ENCODE results near the gene DSE. TPM values are rescaled to one million over a fixed set of nuclear protein-coding genes. Genes with fewer than 3 reads are reported as not detected.
A peak's percentile ranks its signal among the peaks of the same experiment; 100 is the strongest.

Gene DSE
- total RNA-seq (2021; ENCODE audit: unreplicated experiment) (38.5 TPM), Bru-seq, nascent RNA (percentile 66 among the genes with signal in this experiment), BruChase-seq, experiment 1, labeled RNA remaining after a 6-hour chase (percentile 61 among the genes with signal in this experiment), BruChase-seq, experiment 2, labeled RNA remaining after a 2-hour chase (percentile 63 among the genes with signal in this experiment)
- polyA plus RNA-seq (2012): 16.8 and 17.3 TPM in 2 replicates
- long read RNA-seq, full-length matches to known transcripts: 17 of 48 reads
- long read RNA-seq, partial matches to known transcripts: 14 of 48 reads
- long read RNA-seq, other reads (novel, unspliced or antisense): 17 of 48 reads

DNA sequence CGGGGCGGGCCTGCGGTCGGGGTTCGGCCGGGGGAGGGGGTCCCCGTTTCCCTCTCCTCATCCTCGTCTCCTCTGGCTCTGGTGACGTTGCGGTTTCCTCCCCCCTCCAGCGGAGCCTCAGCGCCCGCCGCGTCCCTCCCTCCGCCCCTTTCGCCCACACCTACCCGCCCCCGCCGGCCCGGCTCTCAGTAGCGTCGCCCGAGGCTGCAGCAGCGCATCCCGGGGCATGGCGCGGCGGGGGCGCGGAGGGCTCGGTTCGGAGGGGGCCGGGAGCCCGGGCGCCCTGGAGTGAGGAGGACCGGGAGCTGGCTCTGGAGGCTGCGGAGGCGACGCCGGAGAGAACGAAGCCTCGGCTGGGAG lies at the start of gene DSE:
Gene DSE, plus strand, starts transcription at position 188 of the 360 bp plus-strand sequence. CDS start 28,304 bp downstream, outside the sequence.
- Histone ChIP-seq H3K9me3 (ENCODE audit: control insufficient read depth in 1 of 2, insufficient read depth in 1 of 2, low read depth in 1 of 2, low read length in 2 of 2) (no peaks in the 10 kb centered on the region), H3K4me3 (replicated peaks in 1 of 2; ENCODE audit: low read depth in 1 of 2, low read length in 2 of 2) (peak within 1 kb of the TSS; percentile 74 to 84), H3K9ac (ENCODE audit: low read length) (peak within 1 kb of the TSS; percentile 87), H3K27ac (ENCODE audit: low read depth, low read length) (peak within 1 kb of the TSS; percentile 78), H3K4me1 (ENCODE audit: control insufficient read depth in 1 of 2, insufficient read depth in 2 of 2, low read length in 2 of 2) (peaks cover 7 to 21% of the 10 kb centered on the region in 2 experiments), H3K27me3 (ENCODE audit: insufficient read depth, low read length) (no peaks in the 10 kb centered on the region), H3K36me3 (ENCODE audit: control insufficient read depth in 1 of 2, insufficient read depth in 2 of 2, low read length in 2 of 2) (no peaks in the 10 kb centered on the region), H3K79me2 (ENCODE audit: insufficient read depth, low read length) (peaks cover 38% of the 10 kb centered on the region), H3K9me2 (ENCODE audit: insufficient read depth) (no peaks in the 10 kb centered on the region), H2AFZ (ENCODE audit: low read depth, low read length, poor library complexity, severe bottlenecking) (peak within 1 kb of the TSS; percentile 89), H4K20me1 (ENCODE audit: insufficient read depth) (no peaks in the 10 kb centered on the region), H3K4me2 (ENCODE audit: low read length) (peak within 1 kb of the TSS; percentile 93)
- TF ChIP-seq SP1 (IDR thresholded peaks at IDR 0.05; ENCODE audit: low read depth) (peak; percentile 18; the same call in 1 of the 2 replicates), POLR2AphosphoS5 (IDR thresholded peaks at IDR 0.05; ENCODE audit: low read depth, low read length) (peak; percentile 79), EGR1 (IDR thresholded peaks at IDR 0.05; ENCODE audit: low read depth) (peak; percentile 97), SRF (IDR thresholded peaks at IDR 0.05; ENCODE audit: low read depth) (no peak), EZH2 (IDR thresholded peaks at IDR 0.05) (no peak), FOSL1 (IDR thresholded peaks at IDR 0.05; ENCODE audit: low read depth) (0 out of 2 replicates have a peak, but pooled peaks have one; percentile 16), CEBPB (IDR thresholded peaks at IDR 0.05; ENCODE audit: low read depth) (no peak), SIN3A (IDR thresholded peaks at IDR 0.05; ENCODE audit: low read depth) (peak; percentile 69), ELF1 (IDR thresholded peaks at IDR 0.05; ENCODE audit: borderline replicate concordance, low read depth) (no peak), EZH2phosphoT487 (IDR thresholded peaks at IDR 0.05; ENCODE audit: borderline replicate concordance) (no peak), YY1 (IDR thresholded peaks at IDR 0.05; ENCODE audit: extremely low read depth, insufficient replicate concordance, low read depth, low read length) (peak; percentile 58), RAD21 (IDR thresholded peaks at IDR 0.05; ENCODE audit: low read depth) (no peak), ZFX (IDR thresholded peaks at IDR 0.05) (peak; percentile 56), JUND (IDR thresholded peaks at IDR 0.05) (no peak), TCF7L2 (IDR thresholded peaks at IDR 0.05; ENCODE audit: borderline replicate concordance, extremely low read depth, insufficient read depth, insufficient read length) (no peak), CBX3 (IDR thresholded peaks at IDR 0.05; ENCODE audit: low read depth) (no peak; the same call in 1 of the 2 replicates)
- TF ChIP-seq, protein P1, sequence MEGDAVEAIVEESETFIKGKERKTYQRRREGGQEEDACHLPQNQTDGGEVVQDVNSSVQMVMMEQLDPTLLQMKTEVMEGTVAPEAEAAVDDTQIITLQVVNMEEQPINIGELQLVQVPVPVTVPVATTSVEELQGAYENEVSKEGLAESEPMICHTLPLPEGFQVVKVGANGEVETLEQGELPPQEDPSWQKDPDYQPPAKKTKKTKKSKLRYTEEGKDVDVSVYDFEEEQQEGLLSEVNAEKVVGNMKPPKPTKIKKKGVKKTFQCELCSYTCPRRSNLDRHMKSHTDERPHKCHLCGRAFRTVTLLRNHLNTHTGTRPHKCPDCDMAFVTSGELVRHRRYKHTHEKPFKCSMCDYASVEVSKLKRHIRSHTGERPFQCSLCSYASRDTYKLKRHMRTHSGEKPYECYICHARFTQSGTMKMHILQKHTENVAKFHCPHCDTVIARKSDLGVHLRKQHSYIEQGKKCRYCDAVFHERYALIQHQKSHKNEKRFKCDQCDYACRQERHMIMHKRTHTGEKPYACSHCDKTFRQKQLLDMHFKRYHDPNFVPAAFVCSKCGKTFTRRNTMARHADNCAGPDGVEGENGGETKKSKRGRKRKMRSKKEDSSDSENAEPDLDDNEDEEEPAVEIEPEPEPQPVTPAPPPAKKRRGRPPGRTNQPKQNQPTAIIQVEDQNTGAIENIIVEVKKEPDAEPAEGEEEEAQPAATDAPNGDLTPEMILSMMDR (IDR thresholded peaks at IDR 0.05 in 2 of 3, conservative IDR thresholded peaks at IDR 0.05 in 1 of 3; ENCODE audit: borderline replicate concordance in 1 of 3, insufficient read depth in 1 of 3, low read depth in 2 of 3, low read length in 2 of 3): no peak
- TF ChIP-seq, protein P2, sequence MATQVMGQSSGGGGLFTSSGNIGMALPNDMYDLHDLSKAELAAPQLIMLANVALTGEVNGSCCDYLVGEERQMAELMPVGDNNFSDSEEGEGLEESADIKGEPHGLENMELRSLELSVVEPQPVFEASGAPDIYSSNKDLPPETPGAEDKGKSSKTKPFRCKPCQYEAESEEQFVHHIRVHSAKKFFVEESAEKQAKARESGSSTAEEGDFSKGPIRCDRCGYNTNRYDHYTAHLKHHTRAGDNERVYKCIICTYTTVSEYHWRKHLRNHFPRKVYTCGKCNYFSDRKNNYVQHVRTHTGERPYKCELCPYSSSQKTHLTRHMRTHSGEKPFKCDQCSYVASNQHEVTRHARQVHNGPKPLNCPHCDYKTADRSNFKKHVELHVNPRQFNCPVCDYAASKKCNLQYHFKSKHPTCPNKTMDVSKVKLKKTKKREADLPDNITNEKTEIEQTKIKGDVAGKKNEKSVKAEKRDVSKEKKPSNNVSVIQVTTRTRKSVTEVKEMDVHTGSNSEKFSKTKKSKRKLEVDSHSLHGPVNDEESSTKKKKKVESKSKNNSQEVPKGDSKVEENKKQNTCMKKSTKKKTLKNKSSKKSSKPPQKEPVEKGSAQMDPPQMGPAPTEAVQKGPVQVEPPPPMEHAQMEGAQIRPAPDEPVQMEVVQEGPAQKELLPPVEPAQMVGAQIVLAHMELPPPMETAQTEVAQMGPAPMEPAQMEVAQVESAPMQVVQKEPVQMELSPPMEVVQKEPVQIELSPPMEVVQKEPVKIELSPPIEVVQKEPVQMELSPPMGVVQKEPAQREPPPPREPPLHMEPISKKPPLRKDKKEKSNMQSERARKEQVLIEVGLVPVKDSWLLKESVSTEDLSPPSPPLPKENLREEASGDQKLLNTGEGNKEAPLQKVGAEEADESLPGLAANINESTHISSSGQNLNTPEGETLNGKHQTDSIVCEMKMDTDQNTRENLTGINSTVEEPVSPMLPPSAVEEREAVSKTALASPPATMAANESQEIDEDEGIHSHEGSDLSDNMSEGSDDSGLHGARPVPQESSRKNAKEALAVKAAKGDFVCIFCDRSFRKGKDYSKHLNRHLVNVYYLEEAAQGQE (IDR thresholded peaks at IDR 0.05; ENCODE audit: low read depth): no peak
- TF ChIP-seq, protein P3, sequence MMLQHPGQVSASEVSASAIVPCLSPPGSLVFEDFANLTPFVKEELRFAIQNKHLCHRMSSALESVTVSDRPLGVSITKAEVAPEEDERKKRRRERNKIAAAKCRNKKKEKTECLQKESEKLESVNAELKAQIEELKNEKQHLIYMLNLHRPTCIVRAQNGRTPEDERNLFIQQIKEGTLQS (IDR thresholded peaks at IDR 0.05): no peak
- TF ChIP-seq, protein P4, sequence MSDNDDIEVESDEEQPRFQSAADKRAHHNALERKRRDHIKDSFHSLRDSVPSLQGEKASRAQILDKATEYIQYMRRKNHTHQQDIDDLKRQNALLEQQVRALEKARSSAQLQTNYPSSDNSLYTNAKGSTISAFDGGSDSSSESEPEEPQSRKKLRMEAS (IDR thresholded peaks at IDR 0.05): peak; percentile 63
- intact Hi-C loops (cut with micrococcal nuclease): no loop called here
- BruUV-seq (replicated peaks): no TSS peak
- CTCF ChIA-PET: interaction anchor here (1.6 kb wide), 1 partner anchor 83 kb away, joined by 4 read pairs; no protein-coding TSS in a partner anchor
- RAD21 ChIA-PET (ENCODE audit: low non-redundant PET in 1 of 2, low total read pairs in 2 of 2, uncharacterized antibody in 2 of 2, unreplicated experiment in 2 of 2): no interaction called here
- ATAC-seq: peak; percentile 82
- DNase-seq (ENCODE audit: low read depth, low spot score): no peak
- POLR2A ChIA-PET: interaction anchor here (0.9 to 1.1 kb wide), 3 partner anchors 11 to 102 kb away, joined by 3 to 4 read pairs (median 3); no protein-coding TSS in a partner anchor
